DMS153 (cell line): ENCODE measurements around the gene STK11.

ENCODE experiments used
- DNase-seq: peaks from one replicate; lab custom pipeline; 2025; lab: John Stamatoyannopoulos, UW

The STK11 gene

GRCh38 chr19:1205114-1206099 lies at the start of gene STK11:
TSS of gene STK11 (plus strand) at chr19:1205778. CDS start at chr19:1206914, 1,136 bp downstream.
- peak; percentile 72 for DNase-seq

GRCh38 chr19:1156305-1156801 lies 49.2 kb upstream of the STK11 start:
- no peak for DNase-seq

DNA sequence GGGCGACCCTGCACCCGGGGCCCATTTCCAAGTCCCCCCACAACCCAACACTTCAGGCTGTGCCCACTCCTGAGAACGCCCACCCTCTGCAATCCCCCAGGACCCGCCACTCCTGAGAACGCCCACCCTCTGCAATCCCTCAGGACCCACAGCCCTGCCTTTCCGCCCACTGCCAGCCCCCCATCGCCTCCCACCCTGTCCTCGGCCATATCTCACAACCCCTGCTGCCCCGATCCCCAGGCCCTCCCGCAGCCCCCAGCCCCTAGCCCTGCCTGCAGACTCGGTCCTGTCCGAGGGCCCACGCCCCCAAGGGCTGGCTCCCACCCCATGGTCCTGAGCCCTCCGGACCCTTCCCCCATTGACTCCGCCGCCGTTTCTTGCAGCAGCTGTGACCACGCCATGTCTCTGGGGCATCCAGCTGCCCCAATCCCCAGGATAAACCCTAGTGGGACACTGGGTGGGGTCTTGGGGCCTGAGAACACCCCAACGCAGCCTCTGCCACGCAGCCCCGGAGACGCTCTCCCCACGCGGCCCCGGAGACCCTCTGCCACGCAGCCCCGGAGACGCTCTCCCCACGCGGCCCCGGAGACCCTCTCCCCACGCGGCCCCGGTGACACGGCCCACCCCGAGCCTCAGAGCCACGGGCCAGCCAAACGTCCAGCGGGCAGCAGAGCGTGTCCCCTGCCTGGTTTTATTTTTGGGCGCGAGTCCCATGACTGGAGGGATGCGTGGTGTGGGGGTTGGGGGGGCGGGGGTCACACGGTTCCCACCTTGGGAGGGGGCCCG lies 48.6 kb upstream of the STK11 start:
- DNase-seq: no peak

DNA sequence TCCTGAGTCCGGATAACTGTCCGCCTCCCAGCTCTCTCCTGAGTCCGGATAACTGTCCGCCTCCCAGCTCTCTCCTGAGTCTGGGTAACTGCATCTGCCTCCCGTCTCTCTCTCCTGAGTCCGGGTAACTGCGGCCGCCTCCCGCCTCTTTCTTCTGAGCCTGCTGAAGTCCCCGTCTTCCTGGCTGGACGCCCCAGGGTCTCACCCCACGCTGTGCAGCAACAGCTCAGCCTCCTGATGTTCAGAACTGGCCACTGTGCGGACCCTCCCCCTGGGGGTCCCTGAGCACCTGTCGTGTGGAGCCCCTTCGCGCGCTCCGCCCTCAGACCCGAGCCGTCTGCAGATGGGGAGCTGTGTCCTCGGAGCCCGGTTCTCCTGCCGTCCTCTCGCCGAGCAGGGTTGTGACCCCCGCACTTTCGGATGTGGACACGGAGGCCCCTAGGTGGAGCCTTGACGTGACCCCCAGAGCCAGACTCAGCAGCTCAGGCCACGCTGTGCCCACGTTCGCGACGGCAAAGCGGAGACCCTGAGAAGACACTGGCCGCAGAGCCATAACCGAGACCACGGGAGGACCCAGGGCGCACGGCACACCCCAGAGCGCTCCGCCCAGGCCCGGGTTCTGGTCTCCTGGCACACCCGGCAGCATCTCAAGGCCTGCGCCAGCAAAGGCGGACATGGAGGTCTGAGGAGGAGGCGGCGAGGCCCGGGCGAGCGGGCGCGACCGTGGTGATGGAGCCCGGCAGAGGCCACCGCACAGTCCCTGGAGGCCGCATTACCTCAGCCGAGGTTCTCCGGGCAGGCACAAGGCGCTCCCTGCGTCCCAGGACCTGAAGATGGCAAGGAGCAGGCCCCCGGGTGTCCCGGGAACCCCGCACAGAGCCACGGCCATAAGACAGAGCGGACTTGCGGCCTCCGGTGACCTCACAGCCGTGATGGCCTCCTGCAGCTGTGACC lies 47.4 kb upstream of the STK11 start:
- no peak for DNase-seq

GRCh38 chr19:1158885-1159448 lies 46.6 kb upstream of the STK11 start:
- DNase-seq: no peak

DNA sequence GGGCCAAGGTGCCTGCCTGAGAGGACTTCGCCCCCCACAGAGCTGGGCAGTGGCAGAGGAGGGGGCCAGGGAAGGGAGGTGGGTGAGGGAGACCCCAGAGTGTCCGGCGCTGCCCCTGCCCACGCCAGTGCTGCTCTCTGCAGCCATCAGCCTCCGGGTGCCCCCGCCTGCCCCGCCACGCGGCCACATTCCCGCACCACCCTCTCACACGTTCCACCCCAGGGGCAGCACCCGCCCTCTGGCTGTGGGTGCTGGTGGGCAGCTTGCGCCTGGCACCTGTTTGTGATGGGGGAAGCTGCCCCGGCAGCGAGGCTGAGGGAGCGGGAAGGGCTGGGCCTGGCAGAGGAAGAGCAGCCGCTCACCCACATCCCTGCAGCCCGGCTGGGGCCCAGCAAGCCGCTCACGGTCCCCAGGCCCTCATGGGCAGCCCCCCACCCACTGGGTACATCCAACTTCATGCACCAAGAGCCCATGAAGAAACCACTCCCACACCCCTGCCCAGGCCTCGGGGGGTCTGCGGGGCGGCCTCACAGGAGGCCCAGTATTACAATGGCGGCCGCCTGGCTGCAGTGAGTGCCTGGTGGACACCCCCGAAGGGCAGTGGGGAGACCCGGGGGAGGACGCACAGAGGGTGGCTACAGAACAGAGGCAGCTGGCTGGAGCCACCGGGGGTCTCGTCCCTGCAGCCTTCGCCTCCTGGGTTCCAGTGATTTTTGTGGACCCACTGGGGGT lies 45.5 kb upstream of the STK11 start:
- no peak for DNase-seq

DNA sequence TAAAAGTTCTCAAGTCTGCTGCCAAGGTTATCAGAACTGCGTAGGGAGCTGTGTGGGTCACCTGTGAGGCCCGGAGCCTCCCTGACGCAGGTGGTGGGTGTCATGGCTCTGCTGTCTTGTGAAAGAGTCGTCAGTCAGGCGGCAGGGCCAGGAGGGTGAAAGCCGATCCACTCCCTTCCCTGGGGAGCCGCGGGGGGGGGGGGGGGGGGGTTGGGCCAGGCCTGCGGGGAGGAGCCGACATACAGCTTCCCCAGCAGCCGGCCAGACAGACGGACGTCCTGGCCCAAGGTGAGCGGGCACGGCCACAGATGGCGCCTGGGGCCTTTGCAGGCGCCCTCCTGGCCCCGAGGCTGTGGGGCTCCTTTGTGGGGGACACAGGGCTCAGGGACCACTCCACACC lies 43.9 kb upstream of the STK11 start:
- peak; percentile 0 for DNase-seq

DNA sequence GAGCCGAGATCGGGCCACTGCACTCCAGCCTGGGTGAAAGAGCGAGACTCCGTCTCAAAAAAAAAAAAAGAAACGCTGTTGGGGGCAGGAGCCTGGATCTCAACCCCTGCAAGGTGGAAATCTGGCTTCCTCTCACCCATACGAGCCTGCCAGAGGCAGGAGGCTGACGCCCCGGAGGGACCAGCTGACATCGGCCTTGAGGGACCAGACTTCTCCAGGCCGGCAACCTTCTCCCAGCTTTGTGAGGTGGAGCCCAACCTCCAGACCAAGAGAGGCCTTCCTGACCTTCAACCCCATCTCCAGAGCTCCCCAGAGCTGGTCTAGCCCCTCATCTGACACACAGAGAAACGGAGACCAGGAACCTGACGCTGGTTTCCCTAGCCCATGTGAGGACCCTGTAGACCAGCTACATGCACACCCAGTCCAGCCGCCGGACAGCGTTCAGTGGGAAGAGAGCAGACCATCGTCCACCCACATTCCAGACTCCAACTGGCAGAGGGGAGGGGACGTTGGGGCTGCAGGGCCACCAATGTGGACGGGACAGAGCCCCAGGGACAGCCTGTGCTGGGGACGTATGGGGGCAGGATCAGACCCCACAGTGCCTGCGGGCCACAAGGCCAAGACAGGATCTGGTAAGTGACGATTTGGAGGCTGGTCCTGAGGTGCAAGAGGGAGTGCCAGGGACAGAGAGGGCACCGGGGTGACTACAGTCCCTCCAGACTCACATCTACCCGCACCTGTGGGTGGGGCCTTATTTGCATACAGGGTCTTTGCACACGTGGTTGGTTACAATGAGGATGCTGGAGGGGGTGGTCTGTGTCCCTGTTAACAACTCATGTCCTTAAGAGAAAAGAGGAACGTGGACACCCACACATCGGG lies 42.9 kb upstream of the STK11 start:
- no peak for DNase-seq

- DNase-seq: no peak
Measured at GRCh38 chr19:1163283-1163933, 42.2 kb upstream of the STK11 start.

DNA sequence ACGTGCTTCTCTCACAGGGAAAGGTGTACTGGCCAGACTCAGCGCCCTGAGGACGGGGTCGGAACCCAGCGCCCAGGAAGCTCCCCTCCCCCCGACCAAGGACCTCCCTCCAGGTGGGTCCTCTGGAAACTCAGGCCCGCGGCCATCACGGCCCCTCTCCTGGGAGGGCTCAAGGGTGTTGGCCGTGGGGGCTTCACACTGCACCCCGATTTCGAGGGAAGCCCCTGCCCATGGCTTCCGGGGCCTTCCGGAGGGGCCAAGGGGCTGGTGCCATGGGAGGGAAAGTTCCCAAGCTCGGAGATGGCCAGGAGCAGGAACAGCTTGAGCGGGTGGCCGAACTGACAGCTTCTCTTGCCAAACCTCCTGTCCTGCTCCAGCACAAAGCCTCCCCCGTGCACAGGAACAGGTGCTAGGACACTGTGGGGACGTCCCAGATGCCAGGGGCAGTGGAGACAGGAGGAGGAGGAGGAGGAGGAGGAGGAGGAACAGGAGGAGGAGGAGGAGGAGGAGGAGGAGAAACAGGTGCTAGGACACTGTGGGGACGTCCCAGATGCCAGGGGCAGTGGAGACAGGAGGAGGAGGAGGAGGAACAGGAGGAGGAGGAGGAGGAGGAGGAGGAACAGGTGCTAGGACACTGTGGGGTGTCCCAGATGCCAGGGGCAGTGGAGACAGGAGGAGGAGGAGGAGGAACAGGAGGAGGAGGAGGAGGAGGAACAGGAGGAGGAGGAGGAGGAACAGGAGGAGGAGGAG lies 41.5 kb upstream of the STK11 start:
- no peak for DNase-seq

GRCh38 chr19:1164684-1165531 lies 40.7 kb upstream of the STK11 start:
- DNase-seq: no peak

DNA sequence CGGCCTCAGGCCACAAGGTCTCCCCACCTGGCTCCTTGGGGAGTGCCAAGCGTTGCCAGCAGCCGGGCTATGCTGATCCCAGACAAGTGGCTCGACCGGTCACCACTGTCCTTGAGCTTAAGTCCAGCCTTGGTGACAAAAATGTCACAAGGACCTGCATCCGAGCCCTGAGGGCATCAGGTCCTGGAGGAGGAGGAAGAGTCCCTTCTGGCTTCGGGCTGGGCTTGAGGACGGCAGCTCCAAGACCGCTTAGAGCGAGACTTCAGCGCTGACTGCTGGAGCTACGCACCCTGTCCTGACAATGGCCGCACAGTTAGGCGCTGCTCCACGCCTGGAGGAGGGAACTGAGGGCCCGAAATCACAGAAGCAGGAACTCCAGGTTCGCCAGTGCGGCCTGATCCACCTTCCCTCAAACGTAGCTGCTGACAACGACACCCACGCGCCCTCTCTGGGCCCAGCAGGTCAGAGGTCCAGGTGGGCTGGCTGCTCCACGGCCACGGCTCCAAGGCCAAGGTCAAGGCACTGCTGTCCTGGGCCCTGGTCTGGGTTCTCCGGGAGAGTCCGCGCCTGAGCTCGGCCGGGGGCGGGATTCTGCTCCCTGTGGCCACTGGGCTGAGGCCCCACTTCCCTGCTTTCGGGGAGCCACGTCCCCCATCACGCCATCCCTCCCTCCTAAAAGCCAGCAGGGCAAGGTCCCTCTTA lies 38.6 kb upstream of the STK11 start:
- DNase-seq: no peak

DNA sequence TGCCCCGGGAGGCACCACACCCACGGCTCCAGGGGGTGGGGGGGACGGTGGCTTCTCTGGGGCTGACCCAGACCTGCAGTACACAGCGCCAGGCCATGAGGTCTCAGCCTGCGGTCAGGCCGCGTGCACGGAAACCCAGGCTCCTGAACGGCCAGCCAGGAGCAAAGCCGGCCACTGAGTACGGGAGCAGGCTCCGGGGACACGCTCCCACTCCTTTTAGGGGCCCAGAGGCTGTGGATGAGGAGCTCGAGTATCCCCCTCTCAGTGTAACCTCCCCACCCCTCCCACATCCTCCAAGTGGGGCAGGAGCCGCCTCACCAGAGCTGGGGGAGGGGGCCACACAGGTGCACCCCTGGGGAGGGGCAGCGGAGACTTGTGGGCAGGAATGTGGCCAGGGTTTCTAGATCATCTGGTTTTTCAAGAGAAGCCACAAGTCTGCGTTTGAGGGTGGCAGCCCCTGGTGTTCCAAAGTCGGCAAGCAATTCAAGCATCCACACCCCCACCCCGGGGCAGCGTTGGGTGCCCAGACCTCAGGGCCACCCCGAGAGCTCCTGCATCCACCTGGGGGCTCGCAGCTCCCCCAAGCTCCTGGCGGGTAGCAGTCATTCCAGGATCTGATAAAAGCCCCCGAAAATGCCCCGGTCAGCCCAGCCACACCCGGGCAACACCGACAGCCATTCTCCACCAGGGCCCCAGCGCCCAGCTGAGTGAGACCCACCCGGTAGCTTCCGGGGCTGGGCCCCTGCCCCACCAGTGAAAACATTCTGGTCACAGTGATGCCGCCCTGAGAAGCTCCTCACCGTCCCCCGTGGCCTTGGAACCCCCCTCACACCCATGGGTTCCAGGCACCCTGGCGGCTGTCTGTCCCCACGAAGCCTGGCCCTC lies 37.6 kb upstream of the STK11 start:
- no peak for DNase-seq

GRCh38 chr19:1168572-1169410 lies 36.8 kb upstream of the STK11 start:
- DNase-seq: no peak

- no peak for DNase-seq
Measured at GRCh38 chr19:1169411-1169791, 36.2 kb upstream of the STK11 start.
